Right kidney (tissue), 1 donor: ENCODE results near the gene STIM1.

Experiments used
- DNase-seq: peaks from one replicate; pipeline ENCODE4 v3.0.0-alpha.2; 2016

Gene STIM1

DNA sequence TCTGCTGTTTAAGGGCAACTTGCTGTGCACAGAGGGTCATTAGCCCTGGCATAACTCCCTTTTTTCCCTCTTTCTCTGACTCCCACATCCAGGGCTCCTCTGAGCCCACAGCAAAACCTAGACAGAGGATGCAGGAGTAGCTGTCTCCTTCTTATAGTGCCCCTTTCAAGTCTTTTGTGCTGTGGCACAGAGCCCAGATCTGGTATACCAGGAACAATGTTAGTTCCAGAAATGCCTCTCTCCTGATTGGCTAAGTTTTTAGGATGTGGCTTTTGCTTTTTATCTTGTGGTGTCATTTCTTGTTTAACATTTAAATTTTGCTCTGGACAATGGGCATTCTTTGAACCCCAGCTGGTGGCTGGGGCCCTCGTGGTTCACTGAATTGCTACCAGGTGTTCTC lies 213.5 kb downstream of the STIM1 start:
- DNase-seq = no peak

DNA sequence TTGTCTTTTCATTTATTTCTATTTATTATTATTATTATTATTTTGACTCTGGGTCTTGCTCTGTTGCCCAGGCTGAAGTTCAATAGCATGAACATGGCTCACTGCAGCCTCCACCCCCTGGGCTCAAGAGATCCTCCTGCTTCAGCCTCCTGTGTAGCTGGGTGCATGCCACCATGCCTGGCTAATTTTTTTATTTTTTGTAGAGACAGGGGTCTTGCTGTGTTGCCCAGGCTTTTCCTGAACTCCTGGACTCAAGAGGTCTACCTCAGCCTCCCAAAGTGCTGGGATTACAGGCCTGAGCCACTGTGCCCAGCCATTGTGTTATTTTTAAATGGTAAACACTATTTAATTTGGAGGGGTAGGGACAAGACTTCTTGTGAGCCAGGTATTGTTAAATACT lies 215.9 kb downstream of the STIM1 start:
- DNase-seq = no peak

DNA sequence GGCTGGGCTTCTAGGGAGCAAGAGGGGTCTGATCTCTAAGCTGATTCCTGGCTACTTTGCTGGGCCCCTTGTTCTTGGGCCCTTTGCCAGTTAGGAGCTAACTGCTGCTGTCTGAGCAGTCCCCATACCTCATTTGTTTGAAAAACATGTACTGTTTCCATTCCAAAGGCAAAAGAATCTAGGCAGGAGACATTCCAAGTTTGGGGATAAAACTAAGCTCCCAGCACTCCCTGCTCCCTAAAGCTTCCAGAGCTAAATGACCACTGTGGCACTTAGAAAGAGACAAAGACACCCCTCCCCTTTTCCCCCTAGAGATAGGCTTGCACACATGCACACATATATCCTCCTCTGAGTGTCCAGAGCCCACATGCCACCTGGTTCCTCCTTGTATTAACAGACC lies 216.4 kb downstream of the STIM1 start:
- DNase-seq = peak; percentile 29

DNA sequence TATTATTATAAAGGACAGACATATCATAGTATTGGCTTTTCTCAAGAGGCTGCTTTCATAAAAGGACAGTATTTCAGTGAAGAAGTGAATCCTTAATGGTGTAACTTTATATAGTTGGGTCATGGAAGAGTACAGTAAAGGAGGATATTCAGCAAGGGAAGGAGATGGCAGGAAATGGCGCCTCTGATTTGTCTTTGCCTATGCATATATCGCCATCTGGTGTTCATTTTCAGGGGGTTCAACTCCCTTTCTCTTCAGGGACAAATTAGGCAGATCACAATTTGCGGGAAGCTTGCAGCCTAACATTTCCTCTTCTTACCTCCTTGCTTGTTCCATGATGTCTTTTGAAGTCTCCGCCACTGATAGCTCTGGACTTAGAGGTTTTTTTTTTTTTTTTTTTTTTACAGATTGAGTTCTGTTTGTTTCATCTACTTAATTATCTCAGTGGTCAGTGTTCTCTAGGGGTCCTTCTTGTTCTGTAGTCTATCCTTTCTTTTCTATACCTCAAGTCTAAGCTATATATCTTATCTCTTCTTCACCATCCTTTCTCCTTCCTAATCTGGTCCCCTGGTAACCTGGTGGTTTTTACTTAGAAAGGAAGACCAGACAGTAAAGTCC lies 217.3 kb downstream of the STIM1 start:
- peak; percentile 45 for DNase-seq

DNA sequence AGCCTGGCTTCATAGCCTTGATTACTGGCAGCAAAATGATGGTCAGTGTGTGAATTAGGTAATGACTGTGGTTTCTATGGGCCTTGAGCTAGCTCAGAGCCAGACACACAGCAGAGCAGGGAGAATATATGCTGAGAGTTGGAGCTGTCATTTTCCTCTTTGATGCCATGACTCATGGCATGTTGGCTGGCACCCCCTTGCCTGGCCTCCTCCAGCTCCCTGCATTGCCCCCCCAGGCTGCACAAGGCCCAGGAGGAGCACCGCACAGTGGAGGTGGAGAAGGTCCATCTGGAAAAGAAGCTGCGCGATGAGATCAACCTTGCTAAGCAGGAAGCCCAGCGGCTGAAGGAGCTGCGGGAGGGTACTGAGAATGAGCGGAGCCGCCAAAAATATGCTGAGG lies 218.8 kb downstream of the STIM1 start:
- DNase-seq = no peak

GRCh38 chr11:4076774-4077173 lies 221.3 kb downstream of the STIM1 start:
- DNase-seq = no peak

DNA sequence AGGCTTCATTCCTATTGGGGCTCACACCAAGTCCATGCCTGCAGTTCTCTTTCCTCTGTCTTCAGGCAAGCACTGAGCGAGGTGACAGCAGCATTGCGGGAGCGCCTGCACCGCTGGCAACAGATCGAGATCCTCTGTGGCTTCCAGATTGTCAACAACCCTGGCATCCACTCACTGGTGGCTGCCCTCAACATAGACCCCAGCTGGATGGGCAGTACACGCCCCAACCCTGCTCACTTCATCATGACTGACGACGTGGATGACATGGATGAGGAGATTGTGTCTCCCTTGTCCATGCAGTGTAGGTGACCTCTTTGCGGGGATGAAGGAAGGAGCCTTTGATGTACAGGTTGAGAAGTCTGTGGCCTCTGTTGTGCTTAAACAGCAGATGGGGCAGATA lies 227.7 kb downstream of the STIM1 start:
- no peak for DNase-seq

DNA sequence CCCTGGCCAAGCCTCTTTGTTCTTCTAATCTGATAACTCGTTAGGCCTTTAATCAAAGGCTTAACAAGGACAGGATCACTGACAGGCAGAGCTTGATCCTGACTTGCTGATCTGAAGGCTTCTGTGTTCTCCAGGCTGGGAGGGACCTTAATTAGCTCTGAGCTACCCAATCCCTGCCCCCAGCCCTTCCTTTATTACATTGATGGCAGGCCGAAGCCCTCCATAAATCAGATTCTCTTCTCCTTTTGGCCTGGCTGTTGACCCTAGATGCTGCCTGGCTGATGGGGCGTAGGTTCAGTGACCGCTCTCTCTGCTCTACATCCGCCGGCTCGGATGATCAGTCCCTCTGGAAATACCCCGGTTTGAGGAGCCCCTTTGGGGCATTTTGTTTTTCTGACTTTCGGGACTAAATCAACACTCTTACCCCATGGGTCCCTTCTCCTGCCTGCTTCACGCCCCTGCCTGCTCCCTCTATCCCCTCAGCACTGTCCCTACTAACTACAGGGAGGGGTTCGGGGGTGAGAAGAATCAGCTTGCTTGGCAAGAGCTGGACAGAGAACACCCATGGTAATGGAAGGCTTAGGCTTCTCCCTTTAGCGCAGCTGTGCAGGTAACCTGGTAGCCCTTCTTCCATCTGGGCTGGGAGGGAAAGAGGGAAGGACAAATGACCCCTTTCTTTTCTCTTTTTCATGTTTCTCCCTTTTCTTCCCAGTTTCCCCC lies 229.1 kb downstream of the STIM1 start:
- DNase-seq = no peak

GRCh38 chr11:4085575-4085974 lies 230.1 kb downstream of the STIM1 start:
- no peak for DNase-seq

DNA sequence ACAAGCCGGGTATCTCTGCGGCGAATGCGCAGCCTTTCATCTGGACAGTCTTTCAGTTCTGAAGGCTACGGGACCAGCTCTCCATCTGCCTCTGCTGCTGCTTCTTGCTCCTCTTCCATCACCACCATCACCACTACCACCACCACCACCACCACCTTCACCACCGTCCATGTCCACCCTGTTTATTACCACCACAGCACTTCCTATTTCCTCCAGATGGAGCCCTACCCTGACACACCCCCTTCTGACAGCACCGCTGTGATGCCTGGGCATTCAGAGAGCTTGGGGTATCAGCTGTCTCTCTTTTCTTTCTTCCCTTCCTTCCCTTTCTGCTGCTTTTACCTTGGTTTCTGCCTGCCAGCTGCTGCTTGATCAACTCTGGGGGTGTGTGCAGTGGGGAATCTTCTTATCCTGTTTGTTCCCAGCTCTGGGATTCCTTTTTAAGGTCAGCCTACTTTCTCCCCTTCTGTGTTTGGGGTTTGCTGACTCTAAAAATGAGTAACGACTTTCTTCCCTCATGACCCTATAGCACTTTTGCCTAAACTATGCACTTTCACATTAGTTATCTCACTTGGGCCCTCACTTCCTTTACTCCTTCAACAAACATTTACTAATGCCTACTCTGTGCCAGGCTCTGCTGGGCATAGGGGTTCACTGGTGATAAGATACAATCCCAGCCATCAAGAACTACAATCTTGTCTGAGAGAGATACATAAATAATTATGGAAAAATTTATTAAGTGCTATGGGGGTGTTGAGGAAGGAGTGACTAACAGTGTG lies 231.3 kb downstream of the STIM1 start:
- no peak for DNase-seq

GRCh38 chr11:4087551-4087950 lies 232.1 kb downstream of the STIM1 start:
- no peak for DNase-seq

DNA sequence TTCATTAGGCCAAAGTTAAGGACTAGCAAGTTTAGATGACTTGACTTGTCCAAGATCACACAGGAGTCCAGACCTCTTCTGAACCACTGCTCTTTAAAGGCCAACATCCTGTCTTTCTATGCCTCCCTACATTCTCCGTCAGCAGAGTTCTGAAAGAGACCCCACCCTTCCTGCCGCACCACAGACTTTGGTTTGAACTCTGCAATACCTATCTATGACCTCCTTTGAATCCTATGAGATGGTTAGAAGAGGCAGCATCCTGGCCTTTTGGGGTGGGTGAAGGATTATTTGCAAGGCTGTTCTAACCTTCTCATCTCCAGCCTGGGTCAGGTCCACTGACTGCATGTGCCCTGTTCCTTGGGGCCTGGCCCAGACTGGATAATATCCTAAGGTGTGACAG lies 234.8 kb downstream of the STIM1 start:
- DNase-seq = no peak

DNA sequence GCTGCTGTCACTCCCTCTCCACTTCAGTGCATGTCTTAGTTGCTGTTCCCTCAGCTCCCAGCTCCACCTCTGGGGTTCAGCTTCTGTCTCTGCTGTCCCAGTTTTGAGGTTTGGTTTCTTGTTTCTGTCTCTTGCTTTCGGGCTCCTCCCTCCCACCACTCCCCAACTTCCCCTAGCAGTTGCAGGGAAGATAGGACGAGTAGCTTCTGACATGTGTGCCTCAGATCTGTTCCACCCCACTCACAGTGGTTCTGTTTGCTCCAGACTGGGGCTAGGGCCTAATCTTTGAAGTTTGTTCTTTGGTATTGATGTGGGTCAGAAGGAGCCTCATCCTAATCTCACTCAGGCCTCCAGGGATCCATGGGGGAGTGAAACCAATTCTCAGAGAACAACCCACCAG lies 236.6 kb downstream of the STIM1 start:
- DNase-seq = no peak

GRCh38 chr11:4093519-4094347 lies 238.3 kb downstream of the STIM1 start:
- DNase-seq = no peak

GRCh38 chr11:4094348-4095291 lies 239.2 kb downstream of the STIM1 start, which contains the start of gene RRM1:
Gene RRM1 (plus strand): TSS chr11:4094799. CDS start chr11:4095013, 214 bp downstream.
- peak; percentile 93 for DNase-seq

DNA sequence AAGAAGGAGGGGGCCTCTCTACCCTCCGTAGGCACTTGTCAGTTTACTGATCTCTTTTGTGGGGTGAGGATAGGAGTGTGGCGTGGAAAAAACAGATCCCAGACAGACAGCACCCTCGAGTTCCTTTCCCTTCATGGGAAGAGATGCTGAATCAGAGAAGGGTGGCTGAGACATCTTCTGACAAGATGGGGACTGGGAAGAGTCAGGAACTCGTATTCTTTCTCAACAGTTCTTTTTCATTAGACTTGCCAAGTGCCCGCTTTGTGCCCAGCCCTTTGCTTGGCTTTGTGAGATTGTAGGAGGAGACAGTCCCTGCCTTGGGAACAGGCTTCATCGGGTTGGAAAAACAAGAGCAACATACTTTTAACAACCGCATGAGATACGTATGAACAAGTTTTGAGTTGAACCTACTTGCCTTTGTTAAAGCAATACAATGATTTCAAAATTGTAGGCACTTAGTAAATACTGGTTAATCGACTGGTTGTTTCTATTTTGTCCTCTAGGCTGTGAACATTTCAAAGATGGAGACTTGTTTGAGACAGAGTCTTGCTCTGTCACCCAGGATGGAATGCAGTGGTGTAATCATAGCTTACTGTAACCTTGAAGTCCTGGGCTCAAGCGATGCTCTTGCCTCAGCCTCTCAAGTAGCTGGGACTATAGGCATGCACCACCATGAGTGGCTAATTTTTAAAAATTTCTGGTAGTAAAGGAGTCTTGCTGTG lies 240.2 kb downstream of the STIM1 start:
- DNase-seq = peak; percentile 35

GRCh38 chr11:4098026-4098621 lies 242.7 kb downstream of the STIM1 start:
- no peak for DNase-seq

DNA sequence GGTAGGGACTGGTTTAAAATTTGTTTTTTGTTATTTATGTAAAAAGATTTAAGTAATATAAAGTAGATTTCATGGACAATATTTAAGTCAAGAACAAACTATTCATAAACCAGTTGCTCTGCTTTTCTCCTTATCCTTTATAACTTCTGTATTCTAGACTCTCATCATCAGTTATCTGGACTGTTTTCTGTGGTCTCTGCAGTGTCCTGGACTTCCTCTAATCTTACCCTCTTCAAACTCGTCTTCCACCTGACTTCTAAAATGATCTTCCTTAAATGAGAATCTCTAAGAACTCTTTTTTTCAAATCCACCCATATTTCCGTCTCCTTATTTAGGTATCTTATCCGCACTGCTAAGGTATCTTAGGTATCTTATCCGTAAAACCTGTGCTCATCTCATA lies 247.2 kb downstream of the STIM1 start:
- DNase-seq = no peak

DNA sequence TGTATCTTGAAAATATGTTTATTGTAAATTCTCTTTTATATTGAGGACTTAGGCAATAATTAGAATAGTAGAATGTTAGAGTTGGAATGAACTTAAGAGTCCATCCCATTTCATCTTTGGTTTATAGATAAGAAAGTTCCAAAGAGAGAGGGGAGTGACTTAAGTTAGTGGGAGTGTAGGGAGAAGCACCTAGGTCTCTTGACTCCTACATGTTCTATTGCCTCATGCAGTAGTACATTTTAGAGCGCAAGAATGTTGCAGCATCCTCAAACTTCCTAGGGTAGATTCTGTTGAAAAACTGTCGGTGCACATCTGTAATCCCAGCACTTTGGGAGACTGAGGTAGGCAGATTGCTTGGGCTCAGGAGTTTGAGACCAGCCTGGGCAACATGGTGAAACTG lies 247.8 kb downstream of the STIM1 start:
- DNase-seq = no peak

- DNase-seq = no peak
Observed at GRCh38 chr11:4105916-4106315, 250.5 kb downstream of the STIM1 start.
